Measurements from ENCODE around the gene HNRNPH1.

Gene HNRNPH1

GRCh38 chr5:179623906-179624741 lies 653 bp upstream of the HNRNPH1 start:
- Histone ChIP-seq H3K79me2 (ENCODE audit: control insufficient read depth, low read length) (peaks cover 56% of the 10 kb centered on the region), H3K27ac (ENCODE audit: low read depth, low read length) (peak overlapping the region; percentile 83), H3F3A (ENCODE audit: control insufficient read depth, insufficient read depth) (peaks cover 34% of the 10 kb centered on the region), H3K9me2 (replicated peaks; ENCODE audit: control insufficient read depth, low read length) (no peaks in the 10 kb centered on the region), H3K9me3 (ENCODE audit: control insufficient read depth, insufficient read depth, low read length) (no peaks in the 10 kb centered on the region), H3K4me3 (ENCODE audit: low read length) (peak overlapping the region; percentile 89), H3K4me2 (ENCODE audit: low read length) (peak overlapping the region; percentile 100), H3K36me3 (ENCODE audit: control insufficient read depth, low read length) (peaks cover 51% of the 10 kb centered on the region), H4K20me1 (ENCODE audit: control insufficient read depth, insufficient read depth, low read depth, low read length) (peaks cover 34% of the 10 kb centered on the region), H3K4me1 (ENCODE audit: control insufficient read depth, low read length) (peaks cover 37% of the 10 kb centered on the region), H3K27me3 (ENCODE audit: control insufficient read depth, low read length) (no peaks in the 10 kb centered on the region)
- TF ChIP-seq, protein P1, sequence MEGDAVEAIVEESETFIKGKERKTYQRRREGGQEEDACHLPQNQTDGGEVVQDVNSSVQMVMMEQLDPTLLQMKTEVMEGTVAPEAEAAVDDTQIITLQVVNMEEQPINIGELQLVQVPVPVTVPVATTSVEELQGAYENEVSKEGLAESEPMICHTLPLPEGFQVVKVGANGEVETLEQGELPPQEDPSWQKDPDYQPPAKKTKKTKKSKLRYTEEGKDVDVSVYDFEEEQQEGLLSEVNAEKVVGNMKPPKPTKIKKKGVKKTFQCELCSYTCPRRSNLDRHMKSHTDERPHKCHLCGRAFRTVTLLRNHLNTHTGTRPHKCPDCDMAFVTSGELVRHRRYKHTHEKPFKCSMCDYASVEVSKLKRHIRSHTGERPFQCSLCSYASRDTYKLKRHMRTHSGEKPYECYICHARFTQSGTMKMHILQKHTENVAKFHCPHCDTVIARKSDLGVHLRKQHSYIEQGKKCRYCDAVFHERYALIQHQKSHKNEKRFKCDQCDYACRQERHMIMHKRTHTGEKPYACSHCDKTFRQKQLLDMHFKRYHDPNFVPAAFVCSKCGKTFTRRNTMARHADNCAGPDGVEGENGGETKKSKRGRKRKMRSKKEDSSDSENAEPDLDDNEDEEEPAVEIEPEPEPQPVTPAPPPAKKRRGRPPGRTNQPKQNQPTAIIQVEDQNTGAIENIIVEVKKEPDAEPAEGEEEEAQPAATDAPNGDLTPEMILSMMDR (IDR thresholded peaks at IDR 0.05; ENCODE audit: low read depth, low read length, poor library complexity, severe bottlenecking), result no peak

GRCh38 chr5:179621551-179622214 lies 1.8 kb downstream of the HNRNPH1 start:
- peaks cover 79% of the 10 kb centered on the region for H3K79me2 ChIP-seq (ENCODE audit: control insufficient read depth, low read length)
- peaks cover 76% of the 10 kb centered on the region for H3K36me3 ChIP-seq (ENCODE audit: control insufficient read depth, low read length)
- TF ChIP-seq, protein P1 (IDR thresholded peaks at IDR 0.05; ENCODE audit: low read depth, low read length, poor library complexity, severe bottlenecking), result no peak
- TF ChIP-seq EZH2phosphoT487 (IDR thresholded peaks at IDR 0.05; ENCODE audit: borderline replicate concordance, low read length), result no peak
- H4K20me1 ChIP-seq (ENCODE audit: control insufficient read depth, insufficient read depth, low read depth, low read length), result peaks cover 53% of the 10 kb centered on the region
- H3K27me3 ChIP-seq (ENCODE audit: control insufficient read depth, low read length), result no peaks in the 10 kb centered on the region
- no peaks in the 10 kb centered on the region for H3K9me3 ChIP-seq (ENCODE audit: control insufficient read depth, insufficient read depth, low read length)
- no peaks in the 10 kb centered on the region for H3K9me2 ChIP-seq (replicated peaks; ENCODE audit: control insufficient read depth, low read length)
- H3K4me1 ChIP-seq (ENCODE audit: control insufficient read depth, low read length), result peaks cover 39% of the 10 kb centered on the region
- H3F3A ChIP-seq (ENCODE audit: control insufficient read depth, insufficient read depth), result peaks cover 59% of the 10 kb centered on the region
- H3K4me3 ChIP-seq (ENCODE audit: low read length), result peak overlapping the region; percentile 90
- H3K27ac ChIP-seq (ENCODE audit: low read depth, low read length), result peak overlapping the region; percentile 40
- H3K4me2 ChIP-seq (ENCODE audit: low read length), result peak overlapping the region; percentile 79

DNA sequence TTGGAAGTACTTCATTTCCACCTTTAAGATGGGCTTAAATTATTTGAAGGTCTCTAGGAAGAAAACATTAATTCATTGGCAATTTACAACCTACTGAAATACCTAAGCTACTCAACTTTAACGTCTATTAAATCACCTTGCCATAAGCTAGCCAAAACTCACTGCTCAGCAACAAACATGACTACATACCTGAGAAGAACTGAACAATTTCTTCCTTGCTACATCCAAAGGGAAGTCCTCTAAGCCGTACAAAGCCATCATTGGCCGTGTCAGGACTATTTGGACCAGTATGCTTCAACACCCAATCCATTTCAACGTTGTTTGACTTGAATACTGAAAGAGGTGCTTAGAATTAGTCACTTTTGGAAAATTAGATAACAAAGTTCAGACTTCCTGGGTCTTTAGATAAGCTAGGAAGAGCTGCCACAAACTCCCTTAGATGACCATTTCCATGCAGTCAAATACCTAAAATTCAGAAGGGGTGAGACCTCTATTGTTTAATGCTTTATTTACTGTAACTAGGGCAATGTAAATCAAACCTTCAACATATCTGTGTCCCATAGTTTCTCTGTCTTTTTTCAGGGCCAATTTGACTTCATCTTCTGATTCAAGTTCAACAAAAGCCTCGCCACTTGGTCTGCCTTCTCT lies 2.6 kb downstream of the HNRNPH1 start:
- peaks cover 67% of the 10 kb centered on the region for H3F3A ChIP-seq (ENCODE audit: control insufficient read depth, insufficient read depth)
- H3K4me2 ChIP-seq (ENCODE audit: low read length), result peak overlapping the region; percentile 79
- H3K79me2 ChIP-seq (ENCODE audit: control insufficient read depth, low read length), result peaks cover 86% of the 10 kb centered on the region
- TF ChIP-seq, protein P1 (IDR thresholded peaks at IDR 0.05; ENCODE audit: low read depth, low read length, poor library complexity, severe bottlenecking), result no peak
- no peak for TF ChIP-seq EZH2phosphoT487 (IDR thresholded peaks at IDR 0.05; ENCODE audit: borderline replicate concordance, low read length)
- peaks cover 39% of the 10 kb centered on the region for H3K4me1 ChIP-seq (ENCODE audit: control insufficient read depth, low read length)
- H3K36me3 ChIP-seq (ENCODE audit: control insufficient read depth, low read length), result peaks cover 84% of the 10 kb centered on the region
- no peaks in the 10 kb centered on the region for H3K27me3 ChIP-seq (ENCODE audit: control insufficient read depth, low read length)
- H3K4me3 ChIP-seq (ENCODE audit: low read length), result peak overlapping the region; percentile 90
- peak overlapping the region; percentile 4; the same call in 1 of the 2 replicates for H3K27ac ChIP-seq (ENCODE audit: low read depth, low read length)
- no peaks in the 10 kb centered on the region for H3K9me3 ChIP-seq (ENCODE audit: control insufficient read depth, insufficient read depth, low read length)
- H3K9me2 ChIP-seq (replicated peaks; ENCODE audit: control insufficient read depth, low read length), result no peaks in the 10 kb centered on the region
- H4K20me1 ChIP-seq (ENCODE audit: control insufficient read depth, insufficient read depth, low read depth, low read length), result peaks cover 60% of the 10 kb centered on the region
